Fibroblast of skin of right biceps (primary cell): ENCODE results near the gene GPR78.

Experiments used
- DNase-seq: peaks from one replicate; pipeline ENCODE4 v3.0.0-alpha.2; 2013

GPR78 gene

DNA sequence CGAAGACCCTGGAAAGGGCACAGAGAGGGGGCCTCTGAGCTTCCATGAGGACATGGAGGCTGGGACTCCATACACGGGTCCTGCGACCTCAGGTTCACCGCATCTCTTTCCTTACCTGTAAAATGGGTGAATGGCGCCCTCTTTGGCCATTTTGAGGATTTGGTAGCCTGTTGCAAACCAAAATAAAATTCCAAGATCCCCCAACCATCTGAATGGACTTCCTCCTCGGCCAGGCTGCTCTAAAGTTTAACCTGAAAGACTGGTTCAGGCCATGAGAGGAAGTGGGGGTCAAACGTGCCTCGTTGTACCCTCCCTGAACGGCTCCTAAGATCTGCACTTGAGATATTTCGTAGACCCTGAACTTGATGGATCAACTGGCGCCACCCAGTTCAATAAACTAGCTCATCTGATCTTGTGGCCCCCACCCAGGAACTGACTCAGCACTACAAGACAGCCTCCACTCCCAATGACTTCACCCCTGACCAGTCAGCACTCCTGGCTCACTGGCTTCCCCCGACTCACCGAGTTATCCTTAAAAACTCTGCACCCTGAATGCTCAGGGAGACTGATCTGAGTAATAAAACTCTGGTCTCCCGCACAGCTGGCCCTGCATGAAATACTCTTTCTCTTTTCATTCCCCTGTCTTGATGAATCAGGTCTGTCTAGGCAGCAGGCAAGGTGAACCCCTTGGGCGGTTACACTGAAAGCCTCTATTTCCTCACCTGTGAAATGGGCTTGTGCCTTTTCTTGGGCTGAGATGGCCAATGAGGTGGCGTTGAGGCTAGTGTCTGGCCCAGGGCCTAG is 32.9 kb upstream of the GPR78 start:
- DNase-seq: peak; percentile 46

DNA sequence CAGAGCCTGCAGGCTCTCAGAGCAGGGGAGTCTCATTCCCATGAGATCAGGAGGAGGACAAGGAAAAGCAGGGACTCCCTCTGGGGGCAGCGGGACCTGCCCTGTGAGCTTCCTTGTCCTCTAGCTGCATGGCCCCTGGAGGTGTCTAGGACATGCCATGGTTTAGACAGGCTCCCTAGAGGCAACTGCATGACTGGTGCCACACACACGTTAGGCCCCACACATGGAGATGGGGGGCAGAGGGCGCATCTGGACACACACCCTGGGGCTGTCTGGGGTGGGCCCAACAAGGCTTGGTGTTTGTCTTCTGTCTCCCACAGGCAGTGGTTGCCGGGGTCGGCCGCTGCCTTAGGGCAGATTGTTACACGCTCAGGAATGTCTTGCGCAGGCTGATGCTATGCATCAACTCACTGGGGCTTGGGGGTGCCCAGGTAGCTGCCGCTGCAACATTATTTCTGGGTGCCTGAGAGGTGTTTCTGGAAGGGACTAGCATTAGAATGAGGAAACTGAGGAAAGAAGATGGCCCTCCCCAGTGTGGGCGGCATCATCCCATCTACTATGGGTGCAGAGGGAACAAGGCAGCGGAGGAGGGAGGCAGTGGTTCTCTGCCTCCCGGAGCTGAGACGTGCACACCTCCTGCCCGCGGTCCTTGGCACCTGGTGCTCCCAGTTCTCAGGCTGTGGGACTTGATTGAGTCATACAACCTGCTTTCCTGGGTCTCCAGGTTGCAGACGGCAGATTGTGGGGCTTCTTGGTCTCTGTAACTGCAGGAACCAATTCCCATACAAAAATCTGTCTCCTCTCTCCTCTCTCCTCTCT is 32.1 kb upstream of the GPR78 start:
- no peak for DNase-seq

DNA sequence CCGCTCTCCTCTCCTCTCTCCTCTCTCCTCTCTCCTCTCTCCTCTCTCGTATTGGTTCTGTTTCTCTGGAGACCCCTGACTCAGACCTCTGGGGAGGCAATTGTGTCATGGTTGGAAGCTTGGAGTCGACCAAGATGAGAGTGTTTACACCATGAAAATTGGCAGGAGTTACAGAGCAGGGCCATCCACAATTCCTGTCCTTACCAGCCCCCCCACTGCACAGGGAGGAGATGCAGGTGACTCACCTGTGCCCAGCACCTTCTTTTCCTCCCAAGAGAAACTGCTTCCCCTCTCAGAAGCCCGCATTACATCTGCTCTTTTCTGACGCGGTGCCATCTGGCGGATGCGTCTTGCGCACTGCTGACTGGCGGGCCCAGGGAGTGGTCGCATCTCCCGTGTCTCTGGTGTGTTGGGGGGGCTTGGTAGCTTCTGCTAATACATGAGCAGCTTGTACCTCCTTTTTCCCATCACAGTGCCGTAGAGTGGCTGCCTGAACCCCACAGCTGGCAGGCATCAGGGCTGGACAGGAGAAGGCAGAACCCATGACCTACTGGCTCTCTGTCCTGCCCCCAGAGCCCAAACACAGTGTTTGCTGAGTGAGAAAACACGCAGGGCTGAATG is 31.4 kb upstream of the GPR78 start:
- DNase-seq: no peak

DNA sequence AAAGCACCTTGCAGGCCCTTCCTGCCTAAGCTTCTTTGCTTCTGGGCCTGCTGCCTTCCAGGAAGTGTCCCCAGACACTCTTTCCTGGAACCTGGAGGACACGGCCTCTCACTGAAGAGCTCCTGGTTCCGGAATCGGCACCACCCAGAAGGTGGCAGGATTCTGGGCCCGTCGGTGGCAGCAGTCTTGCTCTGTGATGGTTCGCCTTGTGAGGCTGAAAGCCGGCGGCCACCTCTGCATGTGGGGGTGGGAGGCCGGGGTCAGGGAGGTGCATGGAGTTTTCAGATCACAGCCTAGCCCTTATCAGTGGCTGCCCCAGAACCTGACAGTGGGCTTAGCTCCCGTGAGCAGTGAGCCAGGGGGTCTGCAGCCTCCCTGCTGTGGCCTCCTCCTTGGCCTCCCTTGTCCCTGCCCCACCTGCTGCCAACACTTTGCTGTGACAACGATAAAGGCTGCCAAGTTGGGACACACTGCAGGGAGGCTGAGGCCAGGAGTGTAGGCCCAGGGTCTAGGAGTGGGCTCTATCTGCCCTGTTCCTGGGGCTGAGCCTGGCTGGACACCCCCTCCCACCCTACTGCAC is 30.8 kb upstream of the GPR78 start:
- no peak for DNase-seq

DNA sequence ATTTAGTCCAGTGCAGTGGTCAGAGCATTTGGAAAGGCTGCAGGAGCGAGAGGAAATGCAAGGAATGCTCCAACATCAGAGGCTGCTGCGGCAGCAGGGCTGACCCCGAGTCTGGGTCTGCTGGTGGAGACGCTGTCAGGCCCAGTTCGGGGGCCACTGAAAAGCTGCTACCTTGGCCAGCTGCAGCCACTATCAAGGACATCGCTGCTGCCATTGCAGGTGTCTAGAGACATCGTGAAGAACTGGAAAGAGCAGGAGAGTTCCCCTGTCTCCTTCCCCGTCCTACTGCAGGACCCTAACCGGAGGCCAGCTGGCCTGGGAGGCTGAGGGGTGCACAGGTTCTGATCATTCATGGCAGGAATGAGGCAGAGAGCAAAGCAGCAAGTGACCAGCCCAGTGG is 29.5 kb upstream of the GPR78 start:
- no peak for DNase-seq

DNA sequence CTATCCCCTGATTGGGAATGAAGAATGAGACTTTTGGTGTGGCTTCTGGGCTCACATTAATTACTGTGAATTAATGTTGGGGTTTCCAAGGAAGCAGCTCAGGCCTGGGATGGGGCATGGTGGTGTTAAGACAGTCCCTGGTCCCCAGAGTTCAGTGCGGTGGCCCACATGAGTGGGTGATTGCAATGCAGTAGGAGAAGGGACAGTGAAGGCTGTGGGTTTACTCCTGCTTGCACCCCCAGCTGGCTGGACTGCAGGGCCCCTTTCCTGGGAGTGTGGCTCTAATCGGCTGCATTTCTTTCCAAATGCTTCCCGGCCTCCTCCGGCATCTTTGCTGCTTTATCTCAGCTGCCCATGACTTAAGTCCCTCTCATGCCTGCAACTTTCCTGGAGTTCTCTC is 28.2 kb upstream of the GPR78 start:
- no peak for DNase-seq

DNA sequence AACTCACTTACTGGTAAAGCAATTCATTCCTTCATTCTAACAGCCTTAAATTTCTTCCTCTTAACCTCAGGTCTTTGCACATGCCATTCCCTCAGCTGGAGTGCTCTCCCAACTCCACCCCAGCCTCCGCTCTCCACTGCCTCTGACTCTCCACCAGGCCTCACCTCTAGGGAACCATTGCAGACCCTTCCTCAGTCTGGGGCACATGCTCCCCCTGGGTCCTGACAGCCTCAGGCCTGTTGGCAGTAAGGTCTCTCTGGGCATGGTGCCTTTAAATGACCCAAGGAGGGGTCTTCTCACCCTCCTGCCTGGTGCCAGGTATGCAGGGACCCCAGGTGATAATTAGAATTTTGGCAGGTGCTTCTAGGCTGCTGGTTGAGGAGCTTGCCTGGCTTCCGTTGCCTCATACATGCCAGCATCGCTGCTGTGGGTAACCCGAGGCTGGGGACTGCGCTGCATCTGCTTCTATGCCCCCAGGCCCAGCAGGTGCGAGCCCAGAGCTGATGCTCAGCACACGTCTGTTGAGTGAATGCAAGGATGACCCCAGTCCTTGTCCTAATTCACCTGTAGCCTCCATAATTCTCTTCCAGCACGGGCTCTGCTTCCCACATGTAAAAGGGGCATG is 27.5 kb upstream of the GPR78 start:
- no peak for DNase-seq

DNA sequence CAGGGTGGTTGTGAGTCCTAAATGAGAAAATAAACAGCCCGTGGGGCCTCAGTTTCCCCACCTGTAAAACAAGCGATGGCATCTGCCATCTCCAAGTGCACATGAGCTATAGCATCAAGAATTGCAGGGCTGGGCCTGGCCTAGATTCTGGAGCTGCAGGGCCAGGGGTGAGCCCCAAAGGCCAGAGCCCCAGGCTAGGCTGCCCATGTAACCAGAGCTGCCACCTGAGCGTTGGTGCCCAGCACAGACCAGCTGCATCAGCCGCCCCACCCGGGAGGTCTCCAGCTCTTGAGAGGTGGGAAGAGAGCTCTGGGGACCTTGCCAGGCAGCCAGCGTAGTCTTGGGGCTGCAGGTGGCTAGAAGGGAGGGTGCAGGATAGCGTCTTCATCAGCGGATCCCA is 27.0 kb upstream of the GPR78 start:
- DNase-seq: no peak

DNA sequence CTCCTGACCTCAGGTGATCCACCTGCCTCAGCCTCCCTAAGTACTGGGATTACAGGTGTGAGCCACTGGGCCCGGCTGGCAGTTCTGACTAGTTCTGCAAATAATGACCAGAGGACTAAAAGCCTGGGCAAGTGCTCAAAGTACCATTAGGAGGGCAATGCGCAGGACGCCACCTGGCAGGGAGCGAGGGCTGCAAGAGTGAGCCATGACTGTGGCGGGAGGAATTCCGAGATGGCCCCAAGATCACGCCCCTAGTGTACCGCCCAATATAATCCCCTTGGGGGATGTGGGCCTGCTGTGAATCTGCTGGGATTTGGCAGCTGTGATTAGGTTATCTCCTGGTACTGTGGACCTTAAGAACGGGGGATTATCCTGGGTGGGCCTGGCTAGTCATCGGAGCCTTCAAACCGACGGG is 26.2 kb upstream of the GPR78 start:
- DNase-seq: no peak

DNA sequence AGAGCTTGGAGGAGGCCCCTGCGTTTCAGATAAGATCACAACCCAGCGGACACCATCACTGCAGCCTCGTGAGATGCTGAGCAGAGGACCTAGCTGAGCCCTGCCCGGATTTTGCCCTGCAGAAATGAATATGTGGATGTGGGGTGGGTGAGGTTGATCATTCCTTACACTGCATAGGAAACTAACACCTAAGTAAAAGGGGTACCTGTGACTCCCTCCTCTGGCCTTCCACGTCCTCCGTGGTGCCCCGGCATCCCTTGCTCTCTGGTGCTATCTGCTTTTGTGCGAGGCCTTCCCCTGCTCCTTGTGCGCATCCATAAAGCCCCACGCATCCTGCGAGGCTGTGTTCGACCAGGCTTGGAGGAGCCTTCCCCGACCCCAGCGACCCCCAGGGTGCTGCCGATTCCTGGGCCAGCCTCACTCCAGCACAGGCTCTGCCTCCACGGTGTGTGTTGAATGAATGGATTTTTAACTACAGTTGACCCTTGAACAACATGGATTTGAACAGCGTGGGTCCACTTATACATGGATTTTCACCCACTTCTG is 25.6 kb upstream of the GPR78 start:
- no peak for DNase-seq

DNA sequence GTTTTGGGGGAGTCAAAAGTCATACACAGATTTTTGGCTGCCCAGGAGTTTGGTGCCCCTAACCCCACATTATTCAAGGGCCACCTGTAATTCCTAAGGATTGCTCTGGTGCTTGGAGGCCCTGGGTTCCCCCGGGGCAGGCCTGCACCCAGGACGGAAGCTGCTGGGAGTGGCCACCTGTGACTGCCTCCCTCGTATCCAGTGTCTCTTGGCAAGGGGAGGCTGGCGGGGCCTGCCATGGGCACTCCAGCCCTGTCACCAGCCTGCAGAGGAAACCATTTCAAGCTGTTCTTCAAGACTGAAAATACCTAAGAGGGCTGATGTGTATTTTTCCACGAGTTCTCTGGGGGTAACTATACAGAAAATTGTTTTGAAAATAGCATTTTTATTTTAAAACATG is 24.5 kb upstream of the GPR78 start:
- DNase-seq: no peak

DNA sequence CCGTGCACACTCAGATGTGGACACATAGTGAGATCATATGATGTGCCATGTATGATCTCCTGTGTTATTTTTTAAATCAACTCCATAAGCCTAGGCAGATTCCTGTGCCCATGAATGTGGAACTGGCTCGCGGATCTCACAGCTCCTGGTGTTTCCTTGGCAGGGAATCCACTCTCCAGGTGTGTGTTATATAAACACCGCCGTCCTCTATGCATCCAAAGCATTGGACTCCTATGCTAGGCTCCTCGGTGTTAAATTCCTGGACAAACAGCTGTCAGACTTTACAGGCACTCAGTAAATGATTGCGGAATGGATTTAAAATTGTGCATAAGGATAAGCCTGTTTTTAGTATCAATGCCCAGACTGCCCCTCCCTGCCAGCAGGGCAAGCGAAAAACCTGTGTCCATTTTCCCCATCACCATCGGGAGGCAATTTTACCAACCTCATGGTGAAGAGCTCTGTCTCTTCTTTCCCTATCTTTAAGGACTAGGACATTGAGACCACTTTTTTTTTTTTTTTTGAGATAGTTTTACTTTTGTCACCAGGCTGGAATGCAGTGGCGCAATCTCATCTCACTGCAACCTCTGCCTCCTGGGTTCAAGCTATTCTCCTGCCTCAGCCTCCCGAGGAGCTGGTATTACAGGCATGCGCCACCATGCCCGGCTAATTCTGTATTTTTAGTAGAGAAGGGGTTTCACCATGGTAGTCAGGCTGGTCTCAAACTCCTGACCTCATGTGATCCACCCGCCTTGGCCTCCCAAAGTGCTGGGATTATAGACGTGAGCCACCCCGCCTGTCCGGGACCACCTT is 23.6 kb upstream of the GPR78 start:
- DNase-seq: peak; percentile 16

DNA sequence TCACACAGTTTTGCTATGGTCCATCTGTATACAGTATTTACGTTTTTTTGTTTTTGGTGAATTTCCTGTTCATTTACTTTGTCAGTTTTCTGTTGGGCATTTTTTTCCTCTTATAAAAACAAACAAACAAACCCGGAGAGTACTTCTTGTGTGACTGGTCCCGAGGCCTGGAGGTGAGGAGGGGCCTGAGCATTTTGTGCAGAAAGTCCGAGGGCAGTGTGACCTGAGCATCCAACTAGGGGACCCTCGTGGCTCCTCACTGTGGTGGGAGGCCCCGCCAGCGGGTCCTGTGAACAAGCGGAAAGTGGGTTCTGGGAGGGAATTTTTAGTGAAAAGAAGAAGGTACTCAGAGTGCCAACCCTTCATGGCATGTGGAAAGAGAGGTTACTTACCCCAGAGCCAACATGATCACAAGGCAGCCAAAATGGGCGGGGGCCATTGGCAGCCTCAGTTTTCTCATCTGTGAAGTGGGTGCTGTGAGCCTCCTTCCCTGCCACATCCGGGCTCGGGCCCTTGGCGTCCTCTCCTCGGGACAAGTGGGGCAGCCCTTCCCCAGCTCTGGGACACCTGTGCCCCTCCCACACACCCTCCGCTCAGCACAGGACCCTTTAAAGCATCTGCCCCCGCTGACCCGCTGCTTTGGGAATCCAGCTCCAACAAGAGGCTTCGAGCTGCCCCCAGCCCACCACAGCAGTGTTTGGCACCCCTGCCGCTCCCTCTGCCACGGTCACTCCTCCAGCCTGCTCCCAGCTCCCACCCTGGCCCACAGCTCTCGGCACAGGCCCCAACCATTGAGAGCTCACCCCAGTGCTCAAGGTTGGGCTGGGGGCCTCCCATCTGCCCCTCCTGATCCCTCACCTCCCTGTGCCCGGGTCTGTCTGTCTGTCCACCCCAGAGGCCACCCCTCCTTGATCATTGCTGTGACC is 22.8 kb upstream of the GPR78 start:
- DNase-seq: no peak

DNA sequence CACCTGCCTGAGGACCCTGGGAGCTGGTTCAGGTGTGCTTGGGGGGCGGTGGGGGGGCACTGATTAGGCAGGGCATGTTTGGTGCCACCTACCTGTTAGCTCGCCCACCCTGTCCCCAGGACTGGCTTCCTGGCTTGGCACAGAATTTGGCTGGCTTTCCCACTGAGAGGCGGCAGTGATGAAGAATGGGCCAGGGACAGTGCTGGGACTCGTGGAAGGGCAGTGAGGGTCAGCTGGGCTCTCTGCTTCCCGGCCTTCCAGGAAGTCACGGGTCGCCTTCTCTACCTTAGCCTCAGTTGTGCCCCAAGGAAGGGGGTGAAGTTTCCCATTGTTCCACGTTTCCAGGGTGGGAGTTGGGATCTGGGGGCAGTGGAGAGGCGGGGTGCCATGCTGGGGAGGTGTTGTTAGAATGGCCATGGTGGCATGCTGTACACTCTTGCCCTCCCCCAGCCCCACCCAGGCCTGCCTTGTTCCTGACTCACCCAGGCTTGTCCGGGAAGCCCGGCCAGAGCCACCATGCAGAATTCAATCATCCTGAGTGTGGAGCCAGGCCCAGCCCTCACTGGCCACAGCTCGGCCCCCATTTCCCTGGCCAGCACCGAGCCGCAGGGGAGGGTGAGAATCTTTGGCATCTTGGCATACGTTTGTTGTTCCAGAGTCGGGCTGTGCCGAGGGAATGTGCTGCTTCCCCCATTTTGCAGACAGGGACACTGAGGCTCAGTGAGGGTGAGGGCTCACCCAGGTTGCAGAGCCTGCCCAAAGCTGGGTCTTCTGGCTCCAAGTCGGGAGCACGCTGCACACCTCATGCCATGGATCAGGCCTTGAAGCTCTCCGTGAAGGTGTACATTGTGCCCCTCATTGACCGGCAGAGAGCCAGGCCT is 21.9 kb upstream of the GPR78 start:
- DNase-seq: no peak

DNA sequence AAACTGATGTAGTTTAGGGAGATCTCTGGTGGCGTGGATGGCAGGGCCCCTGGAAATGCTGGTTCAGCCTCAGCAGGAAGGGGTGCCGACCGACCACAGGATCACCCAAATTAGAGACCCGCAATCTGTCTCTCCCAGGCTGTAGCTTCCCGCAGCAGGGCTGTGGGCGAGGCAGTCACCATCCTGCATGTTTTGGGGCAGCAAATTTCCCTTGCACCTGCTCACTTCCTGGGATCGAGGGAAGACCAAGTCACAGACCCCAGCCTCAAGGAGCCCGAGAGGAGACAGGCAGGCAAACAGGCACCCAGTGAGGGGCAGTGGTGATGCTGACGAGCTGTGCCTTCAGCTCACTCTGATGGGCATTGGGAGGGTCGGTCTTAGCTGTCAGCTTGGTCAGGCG is 21.2 kb upstream of the GPR78 start:
- no peak for DNase-seq

DNA sequence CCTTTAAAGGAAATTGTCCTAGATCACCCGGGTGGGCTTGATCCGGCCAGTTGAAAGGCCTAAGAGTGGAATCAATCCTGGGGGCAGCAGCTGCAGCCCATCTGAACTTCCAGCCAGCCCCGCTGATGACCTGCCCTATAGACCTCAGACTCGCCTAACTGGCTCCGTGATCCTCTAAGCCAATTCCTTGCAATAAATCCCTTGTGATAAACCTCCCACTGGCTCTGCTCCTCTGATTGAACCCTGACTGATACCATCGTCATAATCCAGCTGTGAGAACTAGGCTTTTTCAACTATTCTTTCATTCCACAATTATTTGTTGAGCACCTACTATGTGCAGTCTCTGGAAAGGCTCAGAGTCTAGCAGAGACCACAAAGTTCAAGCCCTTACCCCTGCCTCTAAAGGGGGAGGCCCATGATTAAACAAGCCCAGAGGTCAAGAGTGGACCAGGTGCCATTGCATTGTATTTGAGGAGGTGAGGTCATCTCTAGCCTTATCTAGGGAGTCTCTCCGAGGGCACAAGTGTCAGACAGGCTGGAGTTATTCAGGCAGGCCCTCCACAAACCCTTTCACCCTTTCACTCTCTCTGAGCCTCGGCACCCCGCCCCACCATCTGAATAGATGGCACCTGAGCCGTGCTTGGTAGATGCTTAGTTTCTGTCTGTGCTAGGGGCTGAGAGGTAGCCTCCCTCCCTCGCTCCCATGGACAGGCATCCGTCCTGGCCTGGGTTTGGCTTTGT is 20.5 kb upstream of the GPR78 start:
- DNase-seq: no peak

DNA sequence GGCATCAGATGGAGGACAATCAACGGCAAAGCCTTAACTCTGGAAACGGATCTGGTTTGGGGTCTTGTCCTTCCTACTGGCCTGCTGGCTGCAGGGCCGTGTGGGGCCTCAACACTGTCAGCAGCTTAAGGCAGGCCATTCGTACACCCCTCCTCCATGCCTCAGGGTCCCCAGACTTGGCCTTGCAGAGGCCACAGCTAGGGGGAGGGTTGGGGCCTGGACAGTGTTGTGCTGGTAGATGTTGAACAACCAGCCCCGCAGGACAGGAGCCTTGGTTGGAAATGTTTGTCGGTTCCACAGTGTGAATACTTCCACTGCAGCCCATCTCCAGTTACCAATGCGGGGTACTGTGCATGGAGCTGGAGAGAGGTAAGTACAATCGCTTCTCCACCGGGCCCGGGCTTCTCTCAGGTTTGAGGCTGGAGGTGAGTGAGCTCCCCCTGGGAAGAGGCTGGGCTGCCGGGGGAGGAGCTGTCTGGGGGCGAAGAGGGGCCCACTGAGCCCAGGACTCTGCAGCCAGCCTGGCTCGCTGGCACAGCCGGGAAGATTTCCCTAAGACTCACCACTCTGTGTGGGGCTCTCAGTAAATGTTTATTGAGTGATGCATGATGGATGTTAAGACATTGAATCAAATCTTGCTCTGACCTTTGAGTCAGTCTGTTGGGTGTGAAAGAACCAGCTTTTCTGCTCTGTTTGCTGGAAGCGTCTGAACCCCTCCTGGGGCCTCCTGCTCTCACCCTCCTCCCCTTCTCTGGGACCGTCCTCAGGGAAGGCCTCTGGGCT is 19.7 kb upstream of the GPR78 start:
- DNase-seq: no peak

DNA sequence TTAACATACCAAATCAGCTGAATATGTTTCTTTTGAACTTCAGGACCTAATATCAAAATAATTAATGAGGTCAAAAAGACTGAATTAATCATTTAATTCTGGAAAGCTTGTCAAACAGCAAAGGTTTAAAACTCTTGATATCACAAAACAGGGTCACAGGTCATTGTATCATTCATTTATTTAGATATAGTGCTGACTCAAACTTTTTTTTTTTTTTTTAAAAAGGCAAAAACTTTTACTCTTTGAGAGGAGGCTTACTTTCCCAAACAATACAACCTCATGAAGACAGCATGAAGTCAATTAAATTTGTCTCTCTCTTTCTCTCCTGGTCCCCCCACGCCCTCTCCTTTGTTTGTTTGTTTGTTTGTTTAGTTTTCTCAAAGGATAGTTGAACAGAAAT is 15.6 kb upstream of the GPR78 start:
- DNase-seq: no peak
